Calu3 (cell line): ENCODE measurements around the gene LIN9. TPM values are rescaled to one million over a fixed set of nuclear protein-coding genes. Genes with fewer than 3 reads are reported as not detected.

ENCODE experiments used
- BruUV-seq: library from RNA; stranded (reverse); fragments of 400-500 nt; replicated peaks from 2 replicates; lab custom pipeline; 2021; lab: Mats Ljungman, UMichigan
- CTCF ChIA-PET: fragments of 300-600 bp; sonication (Branson Sonifier 250); formaldehyde crosslinking; loops from one replicate; lab custom pipeline; 2022; ENCODE audit warnings: antibody characterized with exemption; lab: Charles Lee
- DNase-seq: peaks from one replicate; pipeline ENCODE4 v3.0.0; 2022
- H3K27ac Mint-ChIP-seq: one replicate; pipeline ENCODE4 v1.8.0; 2022; ENCODE audit warnings: mixed read lengths; ENCODE audit not compliant: unreplicated experiment
- H3K27me3 Mint-ChIP-seq: one replicate; pipeline ENCODE4 v1.8.0; 2022; ENCODE audit warnings: mixed read lengths; ENCODE audit not compliant: unreplicated experiment
- H3K36me3 Mint-ChIP-seq: one replicate; pipeline ENCODE4 v1.8.0; 2022; ENCODE audit warnings: mild to moderate bottlenecking, moderate library complexity, mixed read lengths; ENCODE audit not compliant: insufficient read depth, unreplicated experiment
- H3K4me1 Mint-ChIP-seq: one replicate; pipeline ENCODE4 v1.8.0; 2022; ENCODE audit warnings: mild to moderate bottlenecking, low read depth, mixed read lengths; ENCODE audit not compliant: unreplicated experiment
- H3K4me3 Mint-ChIP-seq: one replicate; pipeline ENCODE4 v1.8.0; 2022; ENCODE audit warnings: mild to moderate bottlenecking, low read depth, moderate library complexity, mixed read lengths; ENCODE audit not compliant: unreplicated experiment
- H3K9me3 Mint-ChIP-seq: one replicate; pipeline ENCODE4 v1.8.0; 2022; ENCODE audit warnings: low read depth, mixed read lengths; ENCODE audit not compliant: unreplicated experiment
- intact Hi-C: fragments of 100-400 bp; cut with micrococcal nuclease; formaldehyde crosslinking; loops from one replicate; pipeline ENCODE4 v1.10.0; 2022; ENCODE audit not compliant: unreplicated experiment
- total RNA-seq: library from RNA; stranded (reverse); gene quantifications from 2 replicates; pipeline ENCODE4 v1.2.3, GENCODE V29; 2022
- TF ChIP-seq, protein P1 (sequence below): fragments of 200-600 bp; IDR thresholded peaks from one replicate; pipeline ENCODE4 v1.8.0; 2022; ENCODE audit warnings: antibody characterized with exemption; ENCODE audit not compliant: unreplicated experiment

The LIN9 gene
- total RNA-seq, 1 experiment from 2014 or later: 14.3 TPM

DNA sequence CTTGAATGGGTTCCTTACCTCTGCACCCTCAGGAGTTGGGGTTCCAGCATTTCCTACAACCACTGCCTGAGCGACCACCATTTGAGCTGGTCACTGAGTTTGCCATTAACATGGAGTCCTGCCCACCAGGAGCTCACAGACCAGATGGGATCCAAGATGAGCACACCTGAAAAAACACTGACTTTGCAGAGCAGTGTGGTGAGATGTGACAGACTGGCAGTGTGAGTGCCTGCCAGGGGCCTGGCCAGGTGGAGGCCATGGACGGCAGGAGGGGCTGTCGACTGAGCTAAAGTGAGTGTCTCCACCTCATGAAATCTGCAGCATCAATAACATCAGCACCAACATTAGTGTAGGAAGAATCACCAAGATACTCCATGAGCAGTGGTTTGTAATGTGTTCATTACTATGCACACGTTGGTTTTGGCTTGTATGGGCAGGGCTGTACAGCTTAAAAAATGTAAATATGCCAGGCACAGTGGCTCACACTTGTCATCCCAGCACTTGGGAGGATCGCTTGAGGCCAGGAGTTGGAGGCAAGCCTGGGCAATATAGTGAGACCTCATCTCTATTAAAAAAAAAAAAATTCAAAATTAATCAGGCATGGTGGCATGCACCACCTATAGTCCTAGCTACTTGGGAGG lies 97.7 kb downstream of the LIN9 start:
- H3K4me3 Mint-ChIP-seq: no peak overlapping the region
- H3K4me1 Mint-ChIP-seq: no peaks in the 10 kb centered on the region
- intact Hi-C loops: no loop called here
- CTCF ChIA-PET: no interaction called here
- DNase-seq: no peak
- TF ChIP-seq, protein P1, sequence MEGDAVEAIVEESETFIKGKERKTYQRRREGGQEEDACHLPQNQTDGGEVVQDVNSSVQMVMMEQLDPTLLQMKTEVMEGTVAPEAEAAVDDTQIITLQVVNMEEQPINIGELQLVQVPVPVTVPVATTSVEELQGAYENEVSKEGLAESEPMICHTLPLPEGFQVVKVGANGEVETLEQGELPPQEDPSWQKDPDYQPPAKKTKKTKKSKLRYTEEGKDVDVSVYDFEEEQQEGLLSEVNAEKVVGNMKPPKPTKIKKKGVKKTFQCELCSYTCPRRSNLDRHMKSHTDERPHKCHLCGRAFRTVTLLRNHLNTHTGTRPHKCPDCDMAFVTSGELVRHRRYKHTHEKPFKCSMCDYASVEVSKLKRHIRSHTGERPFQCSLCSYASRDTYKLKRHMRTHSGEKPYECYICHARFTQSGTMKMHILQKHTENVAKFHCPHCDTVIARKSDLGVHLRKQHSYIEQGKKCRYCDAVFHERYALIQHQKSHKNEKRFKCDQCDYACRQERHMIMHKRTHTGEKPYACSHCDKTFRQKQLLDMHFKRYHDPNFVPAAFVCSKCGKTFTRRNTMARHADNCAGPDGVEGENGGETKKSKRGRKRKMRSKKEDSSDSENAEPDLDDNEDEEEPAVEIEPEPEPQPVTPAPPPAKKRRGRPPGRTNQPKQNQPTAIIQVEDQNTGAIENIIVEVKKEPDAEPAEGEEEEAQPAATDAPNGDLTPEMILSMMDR: no peak
- H3K9me3 Mint-ChIP-seq: no peaks in the 10 kb centered on the region
- H3K27ac Mint-ChIP-seq: no peak overlapping the region
- H3K36me3 Mint-ChIP-seq: no peaks in the 10 kb centered on the region
- H3K27me3 Mint-ChIP-seq: peaks cover 50% of the 10 kb centered on the region
- no TSS peak for BruUV-seq

- H3K4me1 Mint-ChIP-seq: no peaks in the 10 kb centered on the region
- no peaks in the 10 kb centered on the region for H3K9me3 Mint-ChIP-seq
Measured at GRCh38 chr1:226210571-226211176, 98.3 kb downstream of the LIN9 start.

DNA sequence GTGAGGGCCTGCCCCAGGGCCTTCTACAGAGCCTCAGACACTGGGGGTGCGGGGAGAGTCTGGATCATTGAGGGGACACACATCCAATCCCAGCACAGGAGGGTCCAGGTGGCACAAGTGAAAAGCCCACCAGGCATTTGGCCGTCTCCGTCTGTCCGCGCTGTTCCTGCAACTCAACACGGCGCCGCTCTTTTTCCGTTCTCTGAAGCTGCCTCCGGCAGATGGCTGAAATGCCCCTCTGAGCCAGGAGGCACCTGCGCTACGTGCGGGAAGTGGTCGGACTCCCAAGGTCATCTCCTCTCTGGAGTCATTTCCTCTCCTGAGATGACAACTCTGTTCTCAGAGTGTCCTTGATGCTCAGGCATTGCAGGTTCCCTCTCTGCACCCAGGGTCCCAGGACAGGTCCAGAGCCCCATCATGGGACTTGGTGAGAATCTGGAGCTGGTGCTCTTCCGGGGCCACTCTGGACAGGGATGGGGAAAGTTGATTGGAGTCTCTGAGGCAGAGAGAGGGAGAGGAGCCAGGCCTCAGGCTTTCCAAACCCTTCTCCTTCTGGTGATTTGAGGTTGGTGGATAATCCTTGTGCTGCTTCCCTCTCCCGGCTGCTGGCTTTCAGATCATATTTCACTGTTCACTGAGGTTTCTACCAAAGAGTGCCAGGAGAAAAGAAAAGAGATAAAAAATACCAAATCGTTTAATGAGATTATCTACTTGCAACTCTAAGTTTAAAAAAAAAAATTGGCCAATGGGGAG lies 99.5 kb downstream of the LIN9 start:
- H3K9me3 Mint-ChIP-seq: no peaks in the 10 kb centered on the region
- H3K27ac Mint-ChIP-seq: no peak overlapping the region
- CTCF ChIA-PET: no interaction called here
- DNase-seq: no peak
- TF ChIP-seq, protein P1: no peak
- no peak overlapping the region for H3K4me3 Mint-ChIP-seq
- intact Hi-C loops: loop anchor here (10.0 kb wide), 1 partner anchor 125 kb away; no protein-coding TSS in a partner anchor
- H3K36me3 Mint-ChIP-seq: no peaks in the 10 kb centered on the region
- H3K4me1 Mint-ChIP-seq: no peaks in the 10 kb centered on the region
- H3K27me3 Mint-ChIP-seq: peaks cover 52% of the 10 kb centered on the region
- BruUV-seq: no TSS peak

More at GRCh38 chr1:226210571-226211176, 98.3 kb downstream of the LIN9 start:
- no TSS peak for BruUV-seq
- no peak for DNase-seq
- H3K27me3 Mint-ChIP-seq: peaks cover 52% of the 10 kb centered on the region
- TF ChIP-seq, protein P1: no peak
- H3K36me3 Mint-ChIP-seq: no peaks in the 10 kb centered on the region
- intact Hi-C loops: no loop called here
- no peak overlapping the region for H3K27ac Mint-ChIP-seq
- no peak overlapping the region for H3K4me3 Mint-ChIP-seq
- CTCF ChIA-PET: no interaction called here

DNA sequence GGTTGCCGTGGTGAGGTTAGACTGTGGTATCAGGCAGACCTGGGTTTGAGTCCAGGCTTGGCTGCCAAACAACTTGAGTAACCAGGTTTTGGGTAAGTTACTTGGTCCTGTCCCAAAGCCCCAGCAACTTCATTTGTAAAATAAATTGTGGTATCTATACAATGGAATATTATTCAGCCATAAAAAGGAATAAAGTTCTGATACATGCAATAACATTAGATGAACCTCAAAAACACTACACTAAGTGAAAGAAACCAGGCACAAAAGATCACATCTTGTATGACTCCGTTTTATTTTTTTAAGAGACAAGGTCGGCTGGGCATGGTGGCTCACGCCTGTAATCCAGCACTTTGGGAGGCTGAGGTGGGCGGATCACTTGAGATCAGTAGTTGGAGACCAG lies 101.9 kb downstream of the LIN9 start:
- no peak for DNase-seq
- H3K36me3 Mint-ChIP-seq: no peaks in the 10 kb centered on the region
- peaks cover 52% of the 10 kb centered on the region for H3K27me3 Mint-ChIP-seq
- H3K4me3 Mint-ChIP-seq: no peak overlapping the region
- no peaks in the 10 kb centered on the region for H3K4me1 Mint-ChIP-seq
- intact Hi-C loops: loop anchor here (10.0 kb wide), 1 partner anchor 128 kb away; no protein-coding TSS in a partner anchor
- BruUV-seq: no TSS peak
- no peak overlapping the region for H3K27ac Mint-ChIP-seq
- H3K9me3 Mint-ChIP-seq: no peaks in the 10 kb centered on the region
- TF ChIP-seq, protein P1: no peak
- CTCF ChIA-PET: interaction anchor here (2.0 kb wide), 1 partner anchor 82 kb away, joined by 5 read pairs; no protein-coding TSS in a partner anchor
